PFSK-1 (cell line): Measurements from ENCODE around the gene LCN1.
A peak's percentile ranks its signal among the peaks of the same experiment; 100 is the strongest.
"Not testable (repeated sequence)": the region's sequence is repeated elsewhere in the genome, so short reads cannot be mapped to it uniquely, and the experiment has no call there.

Source experiments
- POLR2AphosphoS5 ChIP-seq: IDR thresholded peaks from 2 replicates; pipeline ENCODE4 v1.6.1; 2012; ENCODE audit warnings: low read depth, mild to moderate bottlenecking, control low read depth, low read length, moderate library complexity
- REST ChIP-seq, 2 experiments: IDR thresholded peaks; 2 replicates each; pipeline versions ENCODE4 v1.6.1 to v1.8.0; 2011 to 2012; ENCODE audit warnings: low read depth in 2 of 2, low read length in 2 of 2, control low read depth in 1 of 2, inconsistent platforms in 1 of 2, mild to moderate bottlenecking in 1 of 2, moderate library complexity in 1 of 2; ENCODE audit not compliant: insufficient read depth in 1 of 2

GRCh38 chr9:135534192-135534711, 13.0 kb downstream of the LCN1 start:
- TF ChIP-seq REST (IDR thresholded peaks at IDR 0.05; ENCODE audit: insufficient read depth in 1 of 2, low read depth in 2 of 2, low read length in 2 of 2) = not testable (repeated sequence)
- 0 out of 2 replicates have a peak, but pooled peaks have one; percentile 40 for TF ChIP-seq POLR2AphosphoS5
